HG03565 (cell line): Measurements from ENCODE around the gene MRPL46.
"Not testable (repeated sequence)": the region's sequence is repeated elsewhere in the genome, so short reads cannot be mapped to it uniquely, and the experiment has no call there.

Experiments used
- ATAC-seq: cut with Tn5 transposase; IDR thresholded peaks from one replicate; pipeline ENCODE4 v1.9.1; 2021; ENCODE audit warnings: mild to moderate bottlenecking, moderate library complexity; ENCODE audit not compliant: unreplicated experiment

The MRPL46 gene

DNA sequence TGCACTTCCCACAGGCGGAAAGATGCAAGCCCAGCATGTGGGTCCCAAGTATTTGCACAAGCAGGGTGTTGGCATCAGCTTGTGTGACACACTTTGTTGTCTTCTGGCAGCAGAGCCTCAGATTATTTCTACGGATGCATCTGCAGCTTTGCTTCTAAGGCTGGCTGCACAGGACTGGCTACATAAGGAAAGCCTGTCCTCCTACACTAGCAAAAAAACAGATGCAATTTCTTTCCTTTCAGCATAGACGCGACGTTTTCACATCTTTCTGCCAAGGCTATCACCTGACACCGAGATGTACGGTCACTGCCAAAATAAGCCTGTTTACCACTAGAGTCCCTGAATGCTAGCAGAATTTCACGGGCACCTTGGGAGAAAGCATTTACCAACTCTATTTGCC, 13.8 kb upstream of the MRPL46 start:
- ATAC-seq = no peak

DNA sequence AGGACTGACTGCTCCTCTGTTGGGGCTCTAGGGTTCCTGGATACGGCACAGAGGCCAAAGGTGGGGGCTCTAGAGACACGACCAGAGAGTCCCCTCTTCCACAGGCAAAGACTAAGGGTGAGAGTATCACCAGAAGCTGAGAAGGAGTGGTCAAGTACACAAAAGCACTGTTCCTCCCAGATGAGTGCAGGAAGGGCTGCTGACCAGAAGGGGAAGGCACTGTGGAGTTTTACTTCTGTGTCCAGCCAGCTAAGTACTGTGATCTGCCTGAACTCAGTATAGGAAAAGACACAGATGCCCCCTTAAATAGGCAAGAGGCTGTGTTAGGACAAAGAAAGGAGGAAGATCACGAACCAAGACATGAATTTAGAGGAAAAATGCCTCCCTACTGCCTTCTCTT, 12.0 kb upstream of the MRPL46 start:
- no peak for ATAC-seq

DNA sequence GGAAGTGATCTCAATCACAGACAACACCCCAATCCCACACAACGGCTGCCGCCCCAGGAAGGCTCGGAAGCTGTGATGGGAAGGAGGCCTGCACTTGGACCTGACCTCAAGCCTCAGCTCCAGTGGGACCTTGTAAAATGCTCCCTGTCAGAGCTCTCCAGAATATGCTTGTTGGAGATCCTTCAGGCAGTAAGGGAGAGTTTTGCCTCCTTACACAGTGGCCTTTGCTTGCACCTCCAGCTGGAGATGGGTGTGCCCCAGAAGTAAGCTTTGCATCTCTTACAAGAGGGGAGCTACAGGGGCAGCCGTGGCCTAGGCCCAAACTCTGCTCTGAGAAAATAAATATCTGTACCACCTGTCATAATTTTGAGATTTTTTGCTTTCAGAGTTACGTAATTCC, 10.7 kb upstream of the MRPL46 start:
- ATAC-seq = no peak

DNA sequence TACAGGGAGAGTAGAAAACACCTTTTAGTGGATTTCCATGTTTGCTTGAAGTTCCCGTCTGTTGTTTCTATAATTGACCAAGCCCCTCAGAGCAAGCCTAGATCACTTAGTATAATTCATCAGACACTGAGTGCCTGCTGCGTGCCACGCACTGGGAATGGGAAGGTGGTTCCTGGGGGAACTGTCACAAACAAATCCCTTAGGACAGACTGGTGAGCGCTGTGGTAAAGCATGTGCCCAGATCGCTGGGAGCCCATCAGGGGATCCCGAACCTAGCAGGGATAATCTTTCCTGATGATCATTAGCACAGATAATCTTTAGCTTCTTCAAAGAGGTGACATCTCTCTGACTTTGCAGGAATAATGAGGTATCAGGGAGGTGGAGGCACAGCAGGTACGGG, 9.9 kb upstream of the MRPL46 start:
- ATAC-seq = no peak

DNA sequence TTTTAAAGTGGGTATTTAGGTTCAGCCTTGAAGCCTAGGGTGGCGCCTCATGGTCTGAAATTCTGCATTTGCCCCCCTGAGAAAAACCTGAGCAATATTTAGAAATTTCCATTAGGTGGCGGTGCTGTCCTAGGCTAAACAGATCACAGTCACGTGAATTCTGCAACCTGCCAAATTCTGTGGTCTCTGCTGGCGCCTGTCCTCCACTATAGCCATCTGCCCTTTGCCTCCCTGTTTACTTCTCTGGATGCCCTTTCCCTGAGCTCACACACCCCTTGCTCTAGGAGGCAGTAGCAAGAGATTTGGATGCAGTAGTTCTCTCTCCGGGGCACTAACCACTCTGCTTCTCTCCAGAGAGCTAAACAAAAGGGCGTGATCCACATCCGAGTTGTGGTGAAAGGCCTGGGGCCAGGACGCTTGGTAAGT, 9.5 kb upstream of the MRPL46 start:
- ATAC-seq = no peak

DNA sequence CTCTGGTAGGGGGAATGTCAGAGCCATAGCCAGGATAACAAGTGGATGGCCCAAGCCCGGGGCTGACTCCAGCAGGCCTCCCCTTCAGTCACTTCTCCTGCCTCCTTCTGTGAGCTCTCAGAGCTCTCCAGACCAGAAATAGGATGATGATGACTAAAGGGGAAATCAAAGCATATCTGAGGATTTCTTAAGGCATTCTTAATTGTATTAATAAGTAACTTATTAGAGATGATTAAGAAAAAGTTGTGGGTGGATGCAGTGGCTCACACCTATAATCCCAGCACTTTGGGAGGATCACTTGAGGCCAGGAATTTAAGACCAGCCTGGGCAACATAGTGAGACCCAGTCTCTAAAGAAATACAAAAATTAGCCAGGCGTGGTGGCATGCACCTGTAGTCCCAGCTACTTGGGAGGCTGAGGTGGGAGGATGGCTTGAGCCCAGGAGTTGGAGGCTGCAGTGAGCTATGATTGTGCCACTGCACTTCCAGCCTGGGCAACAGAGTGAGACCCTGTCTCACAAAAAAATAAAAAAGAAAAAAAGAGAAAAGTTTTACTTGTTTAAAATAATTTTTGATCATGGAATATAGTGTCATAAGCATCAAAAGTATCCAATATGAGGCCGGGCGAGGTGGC, 6.6 kb upstream of the MRPL46 start:
- not testable (repeated sequence) for ATAC-seq

DNA sequence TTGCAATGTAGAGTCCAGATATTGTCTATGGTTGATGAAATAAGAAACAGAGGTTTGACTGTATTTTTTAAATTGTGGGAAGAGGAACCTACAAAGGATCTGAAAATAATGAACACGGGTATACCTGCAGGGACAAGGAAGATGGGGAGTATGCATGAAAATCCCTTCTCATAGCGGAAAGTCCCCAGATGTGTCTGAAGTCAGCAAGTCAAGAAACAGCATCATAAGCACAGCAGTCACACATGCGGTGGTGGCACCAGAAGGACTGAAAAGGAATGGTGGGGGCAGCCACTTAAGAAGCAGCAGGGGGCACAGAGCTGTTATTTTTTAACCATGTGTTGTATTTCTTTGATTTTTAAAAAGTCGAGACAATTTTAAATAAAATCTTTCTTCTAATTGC, 5.0 kb upstream of the MRPL46 start:
- ATAC-seq = no peak

DNA sequence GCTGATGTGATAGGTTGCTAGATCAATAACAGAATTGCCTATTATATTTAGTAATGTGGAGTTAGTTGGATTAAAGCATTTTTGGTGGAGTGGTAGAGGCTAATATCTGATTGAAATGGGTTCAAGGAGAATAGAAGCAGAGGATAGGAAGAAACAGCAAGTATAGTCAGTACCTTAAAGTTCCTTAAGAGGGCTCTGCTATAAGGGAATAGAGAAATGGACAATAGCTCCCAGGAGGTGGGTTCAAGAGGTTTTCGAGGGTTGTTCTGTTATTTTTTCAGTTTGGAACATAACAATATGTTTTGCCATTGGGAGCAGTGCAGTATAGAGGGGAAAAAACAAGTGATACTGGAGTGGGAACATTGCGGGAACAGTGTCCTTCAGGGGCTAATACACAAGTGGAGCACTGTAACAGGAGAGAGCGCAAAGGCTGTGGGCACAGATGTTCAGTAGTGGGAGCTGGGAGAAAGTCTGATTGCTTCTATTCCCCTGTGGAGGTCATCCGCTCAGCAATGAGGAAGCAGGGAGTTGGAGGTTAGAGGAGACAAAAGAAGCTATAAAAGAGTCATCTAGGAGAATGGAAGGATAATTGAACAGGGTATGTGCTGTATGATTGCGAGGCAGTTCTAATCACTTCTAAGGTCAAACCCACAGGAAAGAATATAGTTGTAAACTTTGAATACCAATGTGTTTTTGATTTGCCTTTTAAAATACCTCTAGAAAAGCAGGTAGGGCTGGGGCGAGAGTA, 3.6 kb upstream of the MRPL46 start:
- no peak for ATAC-seq

DNA sequence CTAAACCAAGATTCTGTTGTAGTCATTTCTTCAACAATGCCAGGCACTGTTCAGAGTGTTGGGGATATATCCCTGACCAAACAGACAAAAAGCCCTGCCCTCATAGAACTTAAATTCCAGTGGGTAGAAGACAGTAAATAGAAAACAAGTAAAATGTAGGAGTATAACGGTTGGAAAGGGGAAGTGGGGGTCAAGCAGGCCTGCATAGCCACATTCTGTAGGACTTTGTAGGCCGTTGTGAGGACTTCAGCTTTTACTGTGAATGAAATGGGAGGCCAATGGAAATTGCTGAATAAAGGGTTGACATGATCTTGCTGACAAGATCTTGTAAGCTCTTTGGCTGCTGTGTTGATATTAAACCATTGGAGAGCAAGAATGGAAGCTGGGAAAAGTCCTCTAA, 2.1 kb upstream of the MRPL46 start:
- ATAC-seq = no peak

DNA sequence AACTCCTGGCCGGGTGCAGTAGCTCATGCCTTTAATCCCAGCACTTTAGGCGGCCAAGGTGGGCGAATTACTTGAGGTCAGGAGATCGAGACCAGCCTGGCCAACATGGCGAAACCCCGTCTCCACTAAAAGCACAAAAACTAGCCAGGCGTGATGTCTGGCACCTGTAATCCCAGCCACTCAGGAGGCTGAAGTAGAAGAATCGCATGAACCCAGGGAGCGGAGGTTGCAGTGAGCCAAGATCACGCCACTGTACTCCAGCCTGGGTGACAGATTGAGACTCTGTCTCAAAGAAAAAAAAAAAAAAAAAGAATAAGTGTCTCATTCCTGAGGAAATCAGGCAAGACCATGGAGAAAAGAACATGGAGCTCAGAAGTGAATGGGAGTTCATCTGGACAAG, 1.5 kb upstream of the MRPL46 start:
- ATAC-seq = not testable (repeated sequence)

DNA sequence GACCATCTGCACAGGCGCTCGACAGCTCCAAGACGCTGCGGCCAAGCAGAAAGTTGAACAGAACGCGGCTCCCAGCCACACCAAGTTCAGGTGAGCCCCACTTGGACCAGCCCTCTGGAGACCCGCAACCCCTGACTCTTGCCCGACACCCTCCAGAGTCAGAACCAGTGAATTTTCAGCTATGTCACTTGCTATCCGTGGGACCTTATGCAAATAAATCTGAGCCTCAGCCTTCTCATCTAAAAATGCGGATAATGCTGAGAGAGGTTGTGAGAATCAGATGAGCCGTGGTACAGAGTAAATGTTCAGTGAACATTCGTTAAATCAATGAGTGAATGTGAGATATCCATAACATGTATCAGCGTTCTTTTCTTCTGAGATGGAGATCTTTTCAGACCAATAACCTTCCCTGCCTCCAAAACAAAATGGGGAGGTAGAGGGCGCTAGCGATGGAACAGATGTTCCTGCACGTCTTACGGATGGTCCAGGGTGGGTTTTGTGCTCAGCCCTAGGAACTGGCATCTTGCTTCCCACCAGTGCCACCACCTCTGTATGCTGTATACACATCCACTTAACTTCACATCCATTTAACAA, 844 bp upstream of the MRPL46 start:
- ATAC-seq = peak; percentile 1

DNA sequence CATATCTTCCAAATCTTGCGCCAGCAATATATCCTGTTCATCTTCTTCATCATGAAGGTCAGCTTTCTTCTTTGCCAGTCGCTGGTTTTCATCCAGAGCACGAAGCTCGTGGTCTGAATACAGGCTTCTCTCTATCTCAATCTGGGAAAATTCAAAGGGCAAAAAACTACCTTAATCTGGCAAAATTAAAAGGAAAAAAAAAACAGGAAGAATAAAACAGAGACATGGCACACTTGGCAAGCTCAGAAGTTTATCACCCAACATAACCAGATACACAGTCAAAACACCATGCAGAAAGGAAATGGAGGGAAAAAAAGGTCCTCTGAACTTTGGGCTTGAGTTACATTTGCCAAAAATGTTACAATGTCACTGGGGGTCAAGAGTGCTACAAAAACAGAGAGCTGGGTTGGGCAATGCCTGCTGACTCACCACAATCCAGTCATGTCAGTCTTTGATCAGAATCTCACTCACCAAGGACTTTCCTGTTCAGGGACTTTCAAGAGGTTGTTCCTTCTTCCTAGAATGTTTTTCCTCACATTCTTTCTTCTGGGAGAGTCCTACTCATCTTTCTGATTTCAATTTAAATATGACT, 1.5 kb downstream of the MRPL46 start:
- ATAC-seq = no peak

DNA sequence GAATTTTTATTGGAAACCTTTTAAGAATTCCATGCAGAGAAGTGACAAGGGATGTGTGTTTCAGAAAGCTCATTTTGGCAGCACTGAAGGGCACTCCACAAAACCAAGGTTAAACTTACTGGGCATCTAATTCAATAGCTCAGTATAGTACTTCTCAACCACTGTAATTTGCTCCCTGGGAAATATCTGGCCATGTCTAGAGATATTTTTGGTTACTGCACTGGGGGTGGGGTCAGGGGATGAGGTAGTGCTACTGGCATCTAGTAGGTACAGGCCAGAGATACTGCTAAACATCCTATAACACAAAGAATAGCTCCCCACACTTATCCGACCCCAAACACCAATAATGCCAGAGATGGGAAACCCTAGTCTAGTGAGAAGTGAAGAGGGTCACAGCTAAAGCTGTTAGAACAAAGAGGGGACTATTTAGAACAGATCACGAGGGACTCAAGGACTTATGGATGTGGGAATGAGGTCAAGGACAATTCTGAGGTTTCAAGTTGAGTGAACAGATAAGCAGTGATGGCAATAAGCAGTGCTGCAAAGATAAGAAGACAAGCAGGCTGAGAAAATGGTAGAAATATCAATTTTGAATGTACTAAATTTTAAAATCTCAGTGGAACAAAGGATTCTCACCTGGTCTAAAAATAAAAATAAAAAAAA, 3.2 kb downstream of the MRPL46 start:
- ATAC-seq = no peak

DNA sequence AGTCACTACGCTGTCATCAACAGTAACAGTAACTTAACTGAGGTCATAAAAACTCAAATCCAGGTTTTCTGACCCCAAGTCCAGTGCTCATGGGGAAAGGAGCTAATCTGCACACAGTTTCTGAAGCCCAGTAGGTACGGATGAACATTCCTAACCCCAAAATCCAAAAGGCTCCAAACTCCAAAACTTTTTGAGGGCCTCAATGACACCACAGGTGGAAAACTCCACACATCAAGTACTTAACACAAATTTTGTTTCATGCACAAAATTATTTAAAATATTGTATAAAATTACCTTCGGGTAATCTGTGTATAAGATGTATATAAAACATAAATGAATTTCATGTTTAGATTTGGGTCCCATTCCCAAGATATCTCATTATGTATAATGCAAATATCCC, 10.5 kb downstream of the MRPL46 start:
- no peak for ATAC-seq

DNA sequence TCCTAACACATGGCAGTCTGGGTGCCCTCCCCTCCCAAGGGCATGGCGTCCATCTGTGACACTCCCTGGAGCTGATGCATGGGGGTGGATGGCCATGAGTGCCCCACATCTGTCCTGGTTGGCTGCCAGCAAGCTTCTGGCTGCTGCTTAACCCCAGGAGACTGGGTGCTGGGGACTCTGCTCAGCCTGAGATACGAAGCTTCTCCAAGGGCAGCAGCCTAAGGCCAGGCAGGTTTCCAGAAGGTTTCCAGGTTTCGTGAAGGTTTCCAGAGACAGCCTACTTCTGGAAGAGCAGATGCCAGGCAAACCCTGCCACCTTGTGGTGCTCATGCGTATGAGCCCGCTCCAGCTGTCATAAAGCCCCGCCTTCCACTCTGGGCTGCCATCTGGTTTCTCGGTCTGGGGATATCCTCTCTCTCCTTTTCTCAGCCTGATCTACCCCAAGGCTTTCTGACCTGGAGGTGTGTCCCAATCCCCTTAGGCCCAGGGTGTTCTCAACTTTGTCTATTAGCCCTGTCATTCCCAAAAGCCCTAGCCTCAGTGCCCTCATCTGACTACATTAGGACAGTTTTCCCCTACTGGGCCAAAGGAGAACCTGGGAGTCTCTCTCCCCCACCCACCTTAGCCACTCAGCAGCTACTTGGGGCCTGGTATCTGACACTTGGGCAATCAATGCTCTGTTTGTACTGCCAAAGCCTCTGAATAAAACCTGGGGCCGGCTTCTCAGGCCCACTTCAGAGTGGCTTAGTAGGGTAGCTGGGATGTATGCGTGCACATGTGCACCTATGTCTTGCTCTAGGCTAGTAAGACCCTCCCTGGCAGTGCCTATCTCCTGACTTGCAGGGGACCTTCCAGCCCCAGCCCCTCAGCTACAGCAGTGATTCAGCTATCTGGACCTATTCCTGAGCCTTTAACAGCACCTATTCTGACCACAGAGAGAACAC, 12.0 kb downstream of the MRPL46 start:
- peak; percentile 70 for ATAC-seq

DNA sequence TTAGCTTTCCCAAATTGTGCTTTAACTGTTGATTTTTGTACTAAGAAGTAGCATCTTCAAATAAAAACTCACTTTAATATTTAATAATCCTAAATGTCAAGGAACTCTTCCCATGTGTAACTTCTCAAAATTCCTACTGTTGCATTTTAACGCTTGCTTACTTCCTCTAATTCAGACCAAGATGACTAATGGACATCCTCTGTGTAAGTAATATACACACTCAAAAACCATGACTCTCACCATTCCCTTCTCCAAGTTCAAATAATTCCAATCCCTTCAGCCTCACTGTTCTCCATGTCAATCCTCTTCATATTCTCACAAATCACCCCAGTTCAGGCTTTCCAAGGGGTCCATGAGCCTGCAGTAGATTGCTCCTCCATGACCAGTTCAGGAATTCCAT, 13.0 kb downstream of the MRPL46 start:
- ATAC-seq = no peak

DNA sequence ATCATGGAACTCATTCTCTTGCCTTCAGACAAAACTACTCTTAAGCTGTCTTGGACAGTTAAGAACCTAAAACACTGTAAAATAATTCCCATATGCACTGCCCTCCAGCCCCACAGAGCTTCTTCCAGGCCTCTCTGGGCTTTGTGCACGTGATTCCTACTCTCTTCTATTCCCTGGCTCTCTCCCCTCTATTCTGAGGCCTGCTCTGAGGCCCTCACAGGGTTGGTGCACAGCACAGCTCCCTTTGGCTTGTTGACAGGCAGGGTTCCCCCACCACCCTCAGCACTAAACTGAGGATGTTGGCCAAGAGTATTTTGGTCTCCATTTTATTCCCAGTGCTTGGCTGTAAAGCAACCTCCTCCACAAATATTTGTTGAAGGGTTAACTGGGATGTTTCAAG, 13.5 kb downstream of the MRPL46 start:
- ATAC-seq = no peak

DNA sequence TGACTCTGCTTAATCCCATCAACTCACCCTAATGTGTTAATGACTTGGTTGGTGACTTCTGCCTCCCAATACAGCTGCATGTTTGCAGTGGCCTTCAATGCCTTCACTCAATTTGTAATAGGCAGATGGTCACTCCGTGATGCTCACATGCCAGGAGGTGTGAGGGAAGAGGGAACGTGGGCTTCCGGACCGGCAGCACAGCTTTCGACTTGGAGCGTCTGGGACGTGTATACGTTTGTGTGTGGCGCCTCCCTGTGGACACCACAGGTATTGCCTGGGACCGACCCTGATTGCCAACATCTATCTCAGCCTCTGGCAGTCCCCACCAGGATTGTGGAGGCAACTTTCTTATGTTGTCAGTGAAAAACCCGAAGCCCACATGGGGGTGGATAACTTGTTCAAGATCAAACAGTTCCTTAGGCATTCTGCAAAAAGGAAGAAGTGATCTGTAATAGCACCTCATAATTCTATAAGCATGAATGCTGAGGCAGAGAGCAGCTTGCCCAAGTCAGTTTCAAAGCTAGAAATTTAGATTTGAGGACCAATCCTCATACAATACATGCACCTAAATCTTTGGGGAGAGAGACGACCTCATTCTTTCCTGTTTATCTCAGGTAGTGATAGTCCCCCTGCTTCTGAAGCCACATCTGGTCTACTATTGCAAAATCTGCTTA, 16.9 kb downstream of the MRPL46 start:
- peak; percentile 69 for ATAC-seq

DNA sequence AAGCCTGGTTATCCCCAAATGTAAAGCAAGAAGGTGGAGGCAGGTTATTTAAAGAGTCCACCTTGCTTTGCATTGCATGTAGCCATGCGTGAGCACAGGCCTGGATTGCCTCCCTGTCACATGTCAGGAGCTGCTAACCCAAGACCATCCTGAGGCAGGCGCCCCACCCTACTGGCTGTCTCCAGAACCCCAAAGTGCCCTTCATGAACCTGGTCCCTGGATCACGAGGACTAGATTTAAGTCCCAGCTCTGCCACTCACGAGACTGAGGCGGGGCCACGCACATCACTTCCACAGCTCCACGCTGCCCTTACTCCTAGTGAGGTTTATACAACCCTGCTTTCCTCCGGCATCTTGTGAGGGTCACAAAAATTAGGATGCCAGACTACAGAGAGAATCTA, 17.6 kb downstream of the MRPL46 start:
- no peak for ATAC-seq

DNA sequence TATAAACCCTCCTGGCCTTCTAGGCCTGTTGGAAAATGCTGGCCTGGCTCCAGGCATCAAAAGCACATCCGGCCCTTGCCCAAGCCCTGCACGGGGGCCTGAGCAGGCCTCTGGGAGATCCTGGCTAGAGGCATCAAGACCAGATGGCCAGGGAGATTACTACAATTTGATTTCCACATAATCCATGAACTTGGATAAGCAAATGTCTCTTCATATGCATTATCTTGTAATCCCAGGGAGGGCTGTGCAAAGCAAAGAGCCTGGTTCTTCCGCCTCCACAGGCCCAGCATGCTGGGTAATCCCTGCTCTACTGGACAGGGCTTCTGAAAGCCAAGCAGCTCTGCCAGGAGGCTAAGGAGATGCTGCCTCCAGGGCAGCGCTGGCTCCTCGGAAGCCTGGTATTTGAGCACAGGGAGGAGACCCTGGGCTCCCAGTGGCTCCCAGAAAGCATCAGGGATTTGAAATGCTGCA, 18.2 kb downstream of the MRPL46 start:
- no peak for ATAC-seq
